ENCODE measurements around the gene SP1.
"Not testable (repeated sequence)": the region's sequence is repeated elsewhere in the genome, so short reads cannot be mapped to it uniquely, and the experiment has no call there.

DNA sequence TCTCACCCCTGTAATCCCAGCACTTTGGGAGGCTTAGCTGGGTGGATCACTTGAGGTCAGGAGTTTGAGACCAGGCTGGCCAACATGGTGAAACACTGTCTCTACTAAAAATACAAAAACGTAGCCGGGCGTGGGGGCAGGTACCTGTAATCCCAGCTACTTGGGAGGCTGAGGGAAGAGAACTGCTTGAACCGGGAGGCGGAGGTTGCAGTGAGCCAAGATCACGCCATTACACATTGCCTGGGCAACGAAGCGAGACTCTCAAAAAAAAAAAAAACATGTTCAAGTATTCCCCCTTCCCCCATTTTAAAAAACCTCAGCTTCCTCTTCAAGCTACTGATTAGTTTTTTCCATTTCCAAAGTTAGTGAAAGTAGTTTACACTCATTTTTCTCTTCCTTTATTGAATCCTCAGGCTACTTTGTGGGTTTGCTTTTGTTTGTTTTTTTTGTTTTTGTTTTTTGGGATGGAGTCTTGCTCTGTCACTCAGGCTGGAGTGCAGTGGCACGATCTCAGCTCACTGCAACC, 37.4 kb downstream of the SP1 start:
- TF ChIP-seq, protein P1, sequence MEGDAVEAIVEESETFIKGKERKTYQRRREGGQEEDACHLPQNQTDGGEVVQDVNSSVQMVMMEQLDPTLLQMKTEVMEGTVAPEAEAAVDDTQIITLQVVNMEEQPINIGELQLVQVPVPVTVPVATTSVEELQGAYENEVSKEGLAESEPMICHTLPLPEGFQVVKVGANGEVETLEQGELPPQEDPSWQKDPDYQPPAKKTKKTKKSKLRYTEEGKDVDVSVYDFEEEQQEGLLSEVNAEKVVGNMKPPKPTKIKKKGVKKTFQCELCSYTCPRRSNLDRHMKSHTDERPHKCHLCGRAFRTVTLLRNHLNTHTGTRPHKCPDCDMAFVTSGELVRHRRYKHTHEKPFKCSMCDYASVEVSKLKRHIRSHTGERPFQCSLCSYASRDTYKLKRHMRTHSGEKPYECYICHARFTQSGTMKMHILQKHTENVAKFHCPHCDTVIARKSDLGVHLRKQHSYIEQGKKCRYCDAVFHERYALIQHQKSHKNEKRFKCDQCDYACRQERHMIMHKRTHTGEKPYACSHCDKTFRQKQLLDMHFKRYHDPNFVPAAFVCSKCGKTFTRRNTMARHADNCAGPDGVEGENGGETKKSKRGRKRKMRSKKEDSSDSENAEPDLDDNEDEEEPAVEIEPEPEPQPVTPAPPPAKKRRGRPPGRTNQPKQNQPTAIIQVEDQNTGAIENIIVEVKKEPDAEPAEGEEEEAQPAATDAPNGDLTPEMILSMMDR (IDR thresholded peaks at IDR 0.05) = not testable (repeated sequence)
- TF ChIP-seq POLR2A (IDR thresholded peaks at IDR 0.05) = not testable (repeated sequence)

Data from adrenal gland (tissue), 5 donors.